PC-3 (cell line): ENCODE results near the gene MRPL46.

Experiments
- CTCF ChIP-seq: fragments of 300-600 bp; sonication (generic); conservative IDR thresholded peaks from 2 replicates; pipeline ENCODE4 v1.5.1; 2017; ENCODE audit warnings: antibody characterized with exemption, low read depth, mild to moderate bottlenecking, low read length
- EZH2 ChIP-seq: fragments of 300-600 bp; sonication (generic); IDR thresholded peaks from one replicate; pipeline ENCODE4 v1.6.1; 2017; ENCODE audit warnings: antibody characterized with exemption, mild to moderate bottlenecking, low read length; ENCODE audit not compliant: unreplicated experiment
- EZH2phosphoT487 ChIP-seq: fragments of 300-600 bp; sonication (generic); IDR thresholded peaks from 2 replicates; pipeline ENCODE4 v1.6.1; 2018; ENCODE audit warnings: mild to moderate bottlenecking, antibody characterized with exemption, low read length, borderline replicate concordance

- TF ChIP-seq CTCF = no peak
- no peak for TF ChIP-seq EZH2
- no peak for TF ChIP-seq EZH2phosphoT487
Measured at GRCh38 chr15:88456733-88457132, 10.5 kb downstream of the MRPL46 start.
